Hematopoietic multipotent progenitor cell (in vitro differentiated cells): ENCODE results near the gene KY. TPM values are rescaled to one million over a fixed set of nuclear protein-coding genes. Genes with fewer than 3 reads are reported as not detected.

ENCODE experiments used
- DNase-seq, 3 donors: peaks; one replicate each; pipeline ENCODE4 v3.0.0-alpha.2; 2011 to 2015; ENCODE audit warnings: low read depth in 2 of 3, low spot score in 2 of 3
- total RNA-seq: library from RNA; depleted of rRNA; stranded (reverse); fragments of >200 nt; gene quantifications from one replicate; pipeline ENCODE4 v1.2.3, GENCODE V29; 2012

KY gene
- total RNA-seq, 1 donor: under 0.01 TPM

DNA sequence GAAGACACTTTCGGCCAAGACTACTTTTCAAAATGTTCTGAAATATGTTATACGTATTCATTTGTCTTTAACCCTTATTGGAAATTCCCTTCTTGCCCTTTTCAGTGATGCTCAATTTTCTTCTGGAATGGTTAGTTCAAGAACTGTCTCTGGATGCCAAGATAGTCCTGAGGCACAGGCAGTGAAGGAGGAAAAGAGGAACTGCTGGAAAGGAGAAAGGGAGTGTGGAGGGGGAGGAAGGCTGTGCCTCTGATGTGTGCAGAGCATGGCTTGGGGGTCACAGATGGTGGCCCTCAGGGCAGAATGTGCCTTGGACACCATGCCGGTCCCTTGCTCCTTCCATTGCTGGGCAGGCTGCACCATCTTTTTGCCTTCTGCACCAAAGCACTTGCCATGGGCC lies 91.2 kb downstream of the KY start:
- DNase-seq: no peak

Other genes with a start within 250 kb of the KY start
- gene ANAPC13, start 165.0 kb downstream of the KY start, total RNA-seq: 15.1 TPM
- gene CEP63, start 165.0 kb downstream of the KY start, total RNA-seq: 15.9 TPM
- under 0.01 TPM for gene EPHB1, start 144.2 kb upstream of the KY start, total RNA-seq